ENCODE data around the gene LAMC3. TPM values are rescaled to one million over a fixed set of nuclear protein-coding genes. Genes with fewer than 3 reads are reported as not detected.

The LAMC3 gene
- polyA plus RNA-seq, 12 donors: 0.88 to 15.0 (median 2.1) TPM; not detected in 1

DNA sequence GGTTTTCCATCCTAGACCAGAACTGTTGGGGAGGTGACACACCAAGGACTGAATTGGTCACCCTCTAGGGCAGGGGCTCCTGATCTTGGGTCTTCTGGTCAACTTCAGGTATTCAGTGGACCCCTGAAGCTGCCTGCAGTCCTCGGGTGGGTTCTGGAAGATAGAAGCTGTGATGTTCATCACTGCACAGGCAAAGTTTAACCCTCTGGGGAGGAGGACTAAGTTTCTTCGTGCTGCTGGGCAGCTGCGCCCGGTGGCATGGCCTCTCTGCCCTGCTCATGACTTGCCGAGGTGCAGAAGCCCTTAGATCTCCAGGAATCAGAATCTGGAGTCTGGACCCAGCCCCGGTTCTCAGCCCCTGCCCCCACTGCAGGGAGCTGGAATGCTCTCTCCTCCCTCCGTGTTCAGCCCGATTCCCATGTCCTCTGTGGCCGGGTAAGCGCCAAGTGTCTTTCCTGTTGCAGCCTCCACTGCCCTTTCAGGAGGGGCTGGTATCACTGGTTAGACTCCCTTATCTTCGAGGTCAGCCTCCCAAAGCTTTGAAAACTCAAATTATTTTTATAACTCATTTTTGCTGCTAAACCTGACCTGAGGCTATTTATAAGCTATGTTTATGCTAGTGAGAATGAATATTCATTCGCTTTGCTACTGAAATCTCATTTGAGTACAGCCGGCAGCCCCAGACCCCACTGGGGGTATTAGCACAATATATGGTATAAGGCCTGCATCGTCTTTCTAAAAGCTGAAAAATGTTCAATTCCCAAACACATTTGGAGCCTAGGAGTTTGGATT, 1.7 kb downstream of the LAMC3 start:
- DNase-seq: no peak

DNA sequence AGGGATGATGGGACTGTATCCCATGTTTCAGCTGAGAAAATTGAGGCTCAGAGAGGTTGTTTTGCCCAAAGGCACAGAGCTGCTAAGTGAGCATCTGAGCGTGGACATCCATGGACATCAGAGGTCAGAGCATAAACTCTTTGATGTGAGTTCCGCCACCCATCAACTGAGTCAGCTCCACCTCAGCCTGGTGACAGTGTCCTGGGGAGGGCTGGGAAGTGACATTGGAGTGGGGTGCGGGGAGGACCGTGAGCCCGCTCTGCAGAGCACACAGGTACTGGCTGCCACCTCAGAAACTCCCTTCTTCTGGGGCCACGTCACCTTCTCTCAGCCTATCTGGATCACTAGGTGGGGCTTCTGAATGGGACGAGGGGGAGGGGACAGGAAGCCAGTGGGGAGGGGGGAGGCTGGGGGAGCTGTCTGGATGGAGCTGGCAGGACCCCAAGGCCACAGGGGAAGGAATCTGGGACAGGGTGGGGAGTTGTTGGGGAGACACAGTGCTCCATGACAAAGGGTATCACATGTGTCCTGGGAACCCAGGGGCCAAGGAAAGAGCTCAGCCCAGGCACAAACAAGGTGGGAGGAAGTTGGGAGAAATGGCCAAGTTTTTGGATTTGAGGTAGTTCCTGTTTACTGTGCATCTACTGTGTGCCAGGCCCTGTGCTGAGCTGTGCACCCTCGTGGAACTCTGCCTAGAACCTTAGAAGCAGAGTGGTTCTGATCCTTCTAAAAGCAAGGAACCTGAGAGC, 2.5 kb downstream of the LAMC3 start:
- DNase-seq: no peak

DNA sequence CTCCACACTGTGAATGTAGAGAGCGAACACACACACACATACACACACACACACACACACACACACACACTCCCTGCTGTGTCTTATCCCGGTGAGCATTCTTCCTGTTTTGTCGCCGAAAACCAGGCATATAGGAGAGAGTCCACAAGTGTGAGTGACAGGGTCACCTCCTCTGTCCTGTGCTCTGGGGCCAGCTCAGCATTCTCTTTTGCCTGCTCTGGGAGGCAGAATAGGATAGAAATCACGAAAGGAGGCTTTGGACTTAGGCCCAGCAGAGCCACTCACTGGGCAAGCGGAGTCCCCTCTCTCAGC, 3.0 kb downstream of the LAMC3 start:
- no peak for DNase-seq

DNA sequence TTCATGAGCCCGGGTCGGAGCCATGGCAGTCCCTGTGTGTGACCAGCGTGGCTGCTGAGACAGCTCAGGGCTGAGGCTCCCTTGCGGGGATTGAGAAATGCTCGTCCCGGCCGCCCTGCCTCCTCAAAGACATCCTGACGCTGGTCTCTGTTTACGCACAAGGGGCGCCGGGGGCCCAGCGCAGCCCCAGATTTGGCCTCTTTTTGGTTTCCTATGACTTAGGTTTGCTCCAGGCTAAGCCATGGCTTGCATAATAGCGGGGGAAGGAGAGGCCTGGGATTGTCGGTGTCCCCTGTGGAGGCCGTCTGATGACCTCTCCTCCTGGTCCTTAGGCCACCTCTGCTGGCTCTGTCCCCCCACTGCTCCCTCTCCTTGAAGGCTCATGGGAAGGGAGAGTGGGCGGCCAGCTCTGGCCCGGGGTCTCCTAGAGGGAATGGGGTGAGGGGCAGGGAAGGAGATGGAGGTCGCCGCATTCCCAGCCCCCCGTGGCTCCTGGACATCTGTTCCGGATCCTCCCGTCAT, 3.5 kb downstream of the LAMC3 start:
- DNase-seq: no peak

DNA sequence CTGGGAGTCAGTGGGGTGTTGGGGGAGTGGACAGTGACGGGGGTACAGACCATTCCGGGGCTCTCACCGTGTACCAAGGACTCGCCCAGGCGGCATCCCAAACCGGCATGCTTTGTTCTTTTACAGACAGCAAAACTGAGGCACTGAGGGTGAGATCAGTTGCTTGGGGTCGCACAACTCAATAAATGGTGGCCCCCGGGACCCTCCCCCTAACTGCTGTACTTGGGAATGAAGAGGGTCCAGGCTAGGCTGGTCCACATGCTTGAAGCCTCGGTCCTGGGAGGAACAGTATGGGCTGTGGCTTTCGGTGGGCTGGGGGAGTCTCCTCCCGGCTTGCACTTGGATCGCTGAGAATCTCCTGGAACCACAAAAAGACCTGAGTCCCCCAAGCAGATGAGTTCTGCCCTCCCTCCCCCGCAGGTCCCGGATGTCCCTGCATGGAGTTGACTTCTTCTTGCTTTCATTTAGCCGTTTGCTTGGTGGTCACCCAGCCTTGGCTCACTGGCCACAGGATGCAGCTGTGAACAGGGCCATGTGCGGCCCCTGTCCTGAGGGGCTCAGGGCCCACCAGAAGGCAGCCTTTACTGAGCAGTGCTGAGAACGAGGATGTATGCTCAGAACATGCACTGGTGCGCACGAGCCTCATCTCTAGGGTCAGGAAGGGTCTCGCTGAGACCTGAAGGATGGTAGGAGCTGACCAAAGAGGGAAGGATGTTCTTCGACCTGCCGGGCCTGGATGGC, 4.2 kb downstream of the LAMC3 start:
- DNase-seq: no peak

DNA sequence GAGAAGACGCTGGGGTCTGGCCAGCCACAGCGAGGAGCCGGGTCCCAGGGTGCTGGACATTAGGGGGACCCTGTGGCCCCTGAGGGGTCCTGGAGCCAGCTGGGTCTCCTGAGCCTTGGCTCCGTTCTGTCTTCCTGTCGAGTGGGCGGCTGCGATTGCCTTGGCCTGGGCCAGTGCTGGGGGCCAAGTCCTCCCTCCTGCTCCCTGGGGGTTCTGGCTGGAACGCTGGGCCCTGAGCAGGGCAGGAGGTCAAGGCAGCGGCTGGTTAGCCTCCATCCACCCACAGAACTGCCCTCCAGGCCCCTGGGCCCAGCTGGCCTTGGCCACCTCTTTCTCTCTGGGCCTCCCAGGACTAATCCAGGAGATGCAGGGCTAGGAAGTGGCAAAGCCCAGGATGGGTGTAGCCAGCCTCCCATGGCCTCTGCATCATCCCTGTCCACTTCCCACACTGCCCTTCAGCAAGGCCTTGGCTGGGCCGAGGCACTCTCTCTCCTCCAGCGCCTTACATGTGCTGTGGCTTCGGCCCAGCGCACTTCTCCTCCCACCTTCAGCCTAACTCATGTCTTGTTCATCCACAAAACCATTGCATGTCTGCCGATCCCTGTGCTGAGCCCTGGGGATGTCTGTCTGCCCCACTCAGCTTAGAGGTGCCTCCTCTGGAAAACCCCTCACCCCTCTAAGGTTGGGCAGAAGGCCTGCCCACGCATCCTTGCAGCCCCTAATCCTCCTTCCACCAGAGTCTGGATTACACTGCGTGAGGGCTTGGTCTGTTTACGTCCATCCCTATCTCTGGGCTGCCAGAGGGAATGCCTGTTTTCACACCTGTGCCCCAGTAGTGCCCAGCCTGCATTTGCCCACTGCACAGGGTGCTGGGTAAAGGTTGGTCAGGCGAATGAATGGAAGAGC, 5.0 kb downstream of the LAMC3 start:
- no peak for DNase-seq

DNA sequence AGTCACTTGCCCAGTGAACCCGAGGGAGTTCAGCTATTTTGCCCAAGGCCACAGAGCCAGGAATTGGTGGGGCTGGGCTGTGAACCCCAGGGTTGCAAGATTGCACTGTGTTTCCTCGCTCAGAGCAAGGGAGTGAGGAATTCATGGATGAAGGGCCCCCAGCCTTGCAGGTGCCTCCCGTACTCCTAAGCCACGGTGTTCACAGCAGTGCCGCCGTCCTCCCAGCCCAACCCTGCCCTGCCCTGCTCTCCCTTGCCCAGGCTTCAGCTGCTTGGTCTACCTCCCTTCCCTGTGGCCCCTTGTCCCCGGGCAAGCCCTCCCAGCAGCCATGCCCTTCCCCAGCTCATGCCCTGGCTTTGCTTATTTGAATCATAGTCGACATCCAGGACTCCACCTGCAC, 6.1 kb downstream of the LAMC3 start:
- no peak for DNase-seq

DNA sequence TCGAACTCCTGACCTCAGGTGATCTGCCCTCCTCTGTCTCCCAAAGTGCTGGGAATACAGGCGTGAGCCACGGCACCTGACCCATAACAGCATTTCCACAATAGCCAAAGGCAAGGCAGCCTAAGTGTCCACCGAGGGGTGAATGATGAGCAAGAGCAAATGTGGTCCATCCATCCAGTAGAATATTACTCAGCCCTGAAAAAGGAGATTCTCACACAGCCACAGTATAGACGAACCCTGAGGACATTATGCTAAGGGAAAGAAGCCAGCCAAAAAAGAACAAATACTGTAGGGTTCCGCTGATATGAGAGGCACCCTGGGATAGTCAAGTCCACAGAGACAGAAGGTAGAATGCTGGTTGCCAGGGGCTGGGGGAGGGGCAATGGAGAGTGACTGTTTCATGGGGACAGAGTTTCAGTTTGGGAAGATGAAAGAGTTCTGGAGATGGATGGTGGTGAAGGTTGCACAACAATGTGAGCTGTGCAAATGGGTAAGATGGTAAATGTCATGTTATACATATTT, 7.0 kb downstream of the LAMC3 start:
- no peak for DNase-seq

DNA sequence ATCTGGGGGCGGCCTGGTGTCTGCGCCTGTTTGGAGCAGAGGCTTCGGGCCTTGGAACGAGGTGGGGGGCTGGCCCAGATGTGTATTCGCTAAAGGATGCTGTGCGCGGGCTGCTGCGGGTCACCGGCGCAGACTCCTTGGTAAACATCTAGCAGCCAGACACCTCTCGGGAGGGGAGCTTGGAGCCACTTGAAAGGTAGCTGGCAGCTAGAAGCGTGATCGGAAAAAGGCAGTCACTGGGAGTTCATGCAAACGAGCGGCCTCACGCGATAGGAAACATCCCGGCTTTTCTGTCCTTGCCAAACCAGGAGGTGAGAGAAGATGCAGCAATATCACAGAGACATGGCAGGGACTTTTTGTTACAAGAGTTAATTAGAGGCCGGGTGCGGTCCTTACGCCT, 8.1 kb downstream of the LAMC3 start:
- no peak for DNase-seq

DNA sequence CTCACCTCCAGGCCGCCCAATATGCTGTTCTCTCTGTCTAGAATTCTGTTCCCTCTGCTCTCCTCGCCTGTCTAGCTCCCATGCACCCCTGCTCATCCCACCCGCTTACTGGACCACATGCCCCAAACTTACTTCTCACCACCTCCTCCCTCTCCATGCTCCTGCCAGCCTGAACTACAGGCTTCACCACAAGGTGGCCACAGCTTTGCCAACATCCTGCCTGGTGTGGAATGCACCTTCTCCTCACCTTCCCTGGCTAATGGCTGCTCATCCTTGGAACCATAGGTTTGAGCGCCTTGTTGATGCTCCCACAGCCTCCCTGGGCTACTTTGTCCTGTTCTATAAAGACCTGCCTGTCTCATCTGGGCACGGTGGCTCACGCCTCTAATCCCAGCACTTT, 9.6 kb downstream of the LAMC3 start:
- no peak for DNase-seq

DNA sequence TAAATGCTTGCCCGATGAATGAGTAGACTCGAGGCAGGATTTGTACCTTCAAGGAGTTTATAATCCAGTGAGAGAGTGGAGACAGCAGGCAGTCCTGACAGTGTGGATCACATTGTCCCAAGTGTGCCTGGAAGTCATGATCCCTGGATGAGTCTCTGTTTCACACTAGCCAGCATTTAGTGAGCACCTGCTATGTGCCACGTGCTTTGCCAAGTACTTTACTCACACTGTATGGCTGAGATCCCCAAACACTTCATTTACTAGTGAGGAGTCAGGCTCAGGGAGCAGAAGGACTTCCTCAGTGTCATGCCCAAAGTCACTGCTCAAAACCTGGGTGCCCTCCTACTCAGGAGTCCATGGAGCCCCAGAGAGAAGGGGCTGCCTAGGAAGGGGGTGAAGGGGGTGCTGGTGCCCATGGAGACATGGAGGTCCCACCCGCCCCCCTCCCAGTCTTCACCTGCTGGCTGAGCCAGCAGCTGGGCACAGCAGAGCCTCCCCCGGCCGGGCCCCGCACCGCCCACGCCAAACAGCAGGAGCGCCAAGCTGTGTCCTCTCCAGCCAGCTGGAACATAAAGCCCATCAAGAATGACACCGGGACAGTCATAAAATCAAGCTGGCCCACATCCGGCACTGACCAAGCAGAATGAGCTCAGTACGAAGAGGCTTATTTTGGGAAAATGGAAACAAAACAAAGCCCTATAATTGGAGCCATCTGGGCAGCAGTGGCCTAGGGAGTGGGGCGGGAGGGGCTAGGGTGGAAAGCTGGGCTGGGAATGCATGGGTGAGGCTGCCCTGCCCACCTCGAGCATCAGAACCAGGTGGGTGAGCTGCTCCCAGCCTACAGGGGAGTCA, 10.6 kb downstream of the LAMC3 start:
- DNase-seq: no peak

DNA sequence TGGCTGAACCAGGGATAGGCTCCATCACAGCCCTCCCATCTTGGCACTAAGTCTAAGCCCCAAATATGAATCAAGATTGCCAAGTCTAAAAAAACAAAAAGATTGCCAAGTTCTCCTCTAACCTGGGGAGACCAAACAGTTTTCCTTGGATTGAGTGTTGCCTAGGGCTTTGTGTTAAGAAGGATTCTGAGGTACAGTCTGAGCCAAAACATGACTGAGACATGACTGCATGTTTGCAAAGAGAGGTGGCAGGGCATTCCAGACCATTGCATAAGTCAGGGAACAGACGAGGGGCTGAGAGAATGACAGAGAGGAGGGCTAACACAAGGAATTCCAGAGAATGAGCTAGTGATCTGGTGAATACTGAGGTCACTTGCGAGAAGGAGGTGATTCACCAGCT, 11.4 kb downstream of the LAMC3 start:
- DNase-seq: no peak

DNA sequence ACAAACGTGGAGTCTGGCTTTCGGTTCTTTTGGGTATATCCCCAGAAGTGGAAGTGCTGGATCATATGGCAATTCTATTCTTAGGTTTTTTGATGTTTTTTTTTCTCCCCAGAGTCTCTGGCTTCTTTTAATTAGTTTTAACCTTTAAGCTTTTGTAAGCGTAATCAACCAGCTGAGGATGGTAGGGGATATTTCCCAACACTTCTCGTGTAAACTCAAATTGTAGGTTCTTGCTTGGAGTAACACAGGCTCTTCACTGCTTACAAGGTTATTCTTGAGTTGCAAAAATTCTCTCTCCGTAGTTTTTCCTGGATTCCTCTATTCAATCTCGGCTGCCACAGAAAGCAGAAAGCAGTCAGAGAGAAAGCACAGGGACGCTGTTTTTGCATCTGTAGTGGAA, 11.9 kb downstream of the LAMC3 start:
- no peak for DNase-seq

DNA sequence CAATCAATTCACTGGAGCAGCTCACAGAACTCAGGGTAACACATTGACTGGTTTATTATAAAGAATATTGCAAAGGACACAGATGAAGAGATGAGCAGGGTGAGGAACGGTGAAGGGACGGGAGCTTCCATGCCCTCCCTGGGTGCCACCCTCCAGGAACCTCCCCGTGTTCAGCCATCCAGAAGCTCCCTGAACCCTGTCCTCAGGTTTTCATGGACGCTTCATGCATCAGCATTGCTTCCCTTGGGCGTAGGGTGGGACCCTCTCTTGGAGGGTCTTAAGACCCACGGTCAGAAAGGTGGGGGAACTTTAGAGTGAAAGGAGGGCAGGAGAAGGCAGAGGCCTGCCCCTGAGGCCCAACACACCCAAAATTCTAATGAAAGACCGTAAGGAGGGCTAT, 12.8 kb downstream of the LAMC3 start:
- no peak for DNase-seq

DNA sequence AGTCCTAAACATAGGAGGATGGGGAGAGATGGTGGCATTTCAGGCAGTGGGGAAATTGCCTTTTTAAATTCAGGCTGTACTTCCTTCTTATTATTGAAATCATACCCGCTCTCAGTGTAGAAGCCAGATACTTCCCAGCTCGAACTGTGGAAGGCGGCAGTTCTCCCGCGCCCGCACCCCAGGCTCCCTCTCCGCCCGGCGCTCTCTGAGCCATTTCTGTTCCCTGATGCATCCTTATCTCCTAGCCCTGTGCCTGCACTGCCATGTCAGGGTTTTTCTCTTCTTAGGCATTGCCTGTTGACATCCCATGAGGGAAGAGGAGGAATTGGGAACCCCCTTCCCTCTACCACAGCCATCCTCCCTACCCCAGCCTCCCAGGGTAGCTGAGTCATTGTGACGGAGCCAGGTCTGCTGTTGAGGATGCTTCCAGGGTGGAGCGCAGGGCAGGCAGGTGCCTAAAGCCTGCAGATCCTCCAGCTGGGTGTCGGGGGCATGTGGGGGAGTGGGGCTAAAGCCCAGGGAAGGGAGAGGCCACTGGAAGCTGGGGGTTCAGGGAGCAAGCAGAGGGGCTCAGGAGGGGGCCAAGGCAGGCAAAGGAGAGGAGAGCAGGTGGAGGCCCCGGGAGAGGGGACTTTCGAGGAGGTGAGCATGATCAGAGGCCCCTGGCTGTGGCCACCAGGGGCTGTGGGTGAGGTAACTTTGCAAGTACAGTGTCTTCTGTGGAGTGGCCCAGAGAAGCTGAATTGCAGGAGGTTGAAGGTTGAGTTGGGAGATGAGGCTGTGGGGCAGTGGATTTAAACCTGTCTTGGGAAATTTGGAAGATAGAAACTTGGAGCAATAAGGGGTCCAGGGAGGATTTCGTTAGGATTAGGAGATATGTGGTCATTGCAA, 16.2 kb downstream of the LAMC3 start:
- DNase-seq: no peak

DNA sequence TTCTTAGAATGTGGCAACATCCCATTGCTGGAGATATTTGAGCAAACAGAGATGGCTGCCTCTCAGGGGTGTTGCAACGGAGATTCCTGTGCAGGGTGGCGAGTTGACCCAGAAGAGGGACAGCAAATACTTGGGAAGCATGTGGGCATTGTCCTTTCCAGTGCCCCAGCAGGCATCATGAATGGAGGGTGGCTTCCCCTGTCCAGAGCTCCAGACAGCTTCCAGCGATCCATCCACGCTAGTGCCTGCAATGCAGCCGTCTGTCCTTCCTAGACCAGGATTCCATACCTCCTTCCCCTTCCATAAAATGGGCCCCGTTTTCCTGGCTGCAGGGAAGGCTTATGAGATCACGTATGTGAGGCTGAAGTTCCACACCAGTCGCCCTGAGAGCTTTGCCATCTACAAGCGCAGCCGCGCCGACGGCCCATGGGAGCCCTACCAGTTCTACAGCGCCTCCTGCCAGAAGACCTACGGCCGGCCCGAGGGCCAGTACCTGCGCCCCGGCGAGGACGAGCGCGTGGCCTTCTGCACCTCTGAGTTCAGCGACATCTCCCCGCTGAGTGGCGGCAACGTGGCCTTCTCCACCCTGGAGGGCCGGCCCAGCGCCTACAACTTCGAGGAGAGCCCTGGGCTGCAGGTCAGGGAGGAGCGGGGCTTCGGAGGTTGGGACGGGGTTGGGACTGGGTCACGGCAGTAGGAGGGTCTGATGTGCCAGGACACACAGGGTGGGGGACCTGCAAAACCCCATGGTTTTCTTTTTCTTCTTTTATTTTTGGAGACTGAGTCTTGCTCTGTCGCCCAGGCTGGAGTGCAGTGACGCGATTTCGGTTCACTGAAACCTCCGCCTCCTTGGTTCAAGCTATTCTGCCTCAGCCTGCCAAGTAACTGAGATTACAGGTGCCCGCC, 17.2 kb downstream of the LAMC3 start:
- no peak for DNase-seq

DNA sequence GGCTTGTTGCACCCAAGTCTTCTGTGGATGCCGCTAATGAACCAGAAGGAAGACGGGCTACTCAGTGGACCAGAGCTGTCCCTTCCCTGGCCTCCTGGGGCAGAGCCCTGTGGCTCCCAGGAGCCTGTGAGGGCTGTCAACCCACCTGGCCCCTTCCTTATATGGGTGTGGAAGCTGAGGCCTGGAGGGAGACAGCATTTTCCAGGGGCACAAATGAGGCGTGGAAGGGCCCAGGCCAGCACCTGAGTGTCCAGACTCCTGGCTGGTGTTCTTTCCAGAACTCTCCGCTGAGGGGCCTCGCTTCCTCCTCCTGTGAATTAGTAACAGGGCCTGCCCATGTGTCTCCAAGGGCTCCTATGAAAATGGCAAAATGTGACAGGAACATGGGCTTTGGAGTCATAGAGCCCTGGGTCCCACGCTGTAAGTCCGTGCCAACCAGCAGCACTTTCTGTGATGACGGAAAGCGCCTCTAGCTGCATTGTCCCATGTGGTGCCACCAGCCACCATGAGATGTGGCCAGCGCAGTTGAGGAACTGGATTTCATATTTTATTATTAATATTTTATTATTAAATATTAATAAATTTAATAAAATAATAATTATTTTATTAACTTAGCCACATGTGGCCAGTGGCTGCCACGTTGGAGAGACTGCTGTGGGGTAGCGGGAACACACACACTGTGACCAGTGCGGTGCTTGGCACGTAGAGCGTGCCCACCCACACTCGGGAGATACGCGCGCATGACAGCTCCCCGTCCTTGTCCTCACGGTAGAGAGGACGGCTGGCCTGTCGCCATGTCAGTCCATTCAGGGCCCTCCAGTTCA, 18.3 kb downstream of the LAMC3 start:
- DNase-seq: no peak

DNA sequence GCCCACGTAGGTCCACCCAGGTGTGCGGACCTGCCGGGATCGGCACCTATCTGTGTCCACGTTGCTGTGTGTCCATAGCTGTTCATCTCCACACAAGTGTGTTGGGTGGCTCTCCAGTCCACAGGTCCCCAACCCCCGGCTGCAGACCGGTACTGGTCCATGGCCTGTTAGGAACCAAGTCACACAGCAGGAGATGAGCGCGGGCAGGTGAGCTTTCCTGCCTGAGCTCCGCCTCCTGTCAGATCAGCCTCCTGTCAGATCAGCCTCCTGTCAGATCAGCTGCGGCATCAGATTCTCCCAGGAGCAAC, 18.9 kb downstream of the LAMC3 start:
- no peak for DNase-seq
